ENCODE measurements around the gene CFLAR. TPM values are rescaled to one million over a fixed set of nuclear protein-coding genes. Genes with fewer than 3 reads are reported as not detected.

Gene CFLAR
- total RNA-seq, 1 experiment from 2014 or later: 21.5 TPM

DNA sequence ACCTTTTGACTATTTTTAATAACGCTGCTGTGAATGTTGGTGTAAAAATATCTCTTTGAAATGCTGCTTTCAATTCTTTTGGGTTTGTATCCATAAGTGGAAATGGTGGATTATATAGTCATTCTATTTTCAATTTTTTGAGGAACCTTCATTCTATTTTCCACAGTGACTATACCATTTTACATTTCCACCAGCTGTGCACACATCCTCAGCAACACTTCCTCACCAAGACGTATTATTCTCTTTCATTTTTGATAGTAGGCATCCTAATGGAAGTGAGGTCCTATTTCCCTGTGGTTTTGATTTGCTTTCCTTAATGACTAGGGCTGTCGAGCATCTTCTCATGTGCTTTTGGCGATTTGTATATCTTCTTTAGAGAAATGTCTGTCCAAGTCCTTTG is 81.8 kb downstream of the CFLAR start (continued):
- TF ChIP-seq, protein P1, sequence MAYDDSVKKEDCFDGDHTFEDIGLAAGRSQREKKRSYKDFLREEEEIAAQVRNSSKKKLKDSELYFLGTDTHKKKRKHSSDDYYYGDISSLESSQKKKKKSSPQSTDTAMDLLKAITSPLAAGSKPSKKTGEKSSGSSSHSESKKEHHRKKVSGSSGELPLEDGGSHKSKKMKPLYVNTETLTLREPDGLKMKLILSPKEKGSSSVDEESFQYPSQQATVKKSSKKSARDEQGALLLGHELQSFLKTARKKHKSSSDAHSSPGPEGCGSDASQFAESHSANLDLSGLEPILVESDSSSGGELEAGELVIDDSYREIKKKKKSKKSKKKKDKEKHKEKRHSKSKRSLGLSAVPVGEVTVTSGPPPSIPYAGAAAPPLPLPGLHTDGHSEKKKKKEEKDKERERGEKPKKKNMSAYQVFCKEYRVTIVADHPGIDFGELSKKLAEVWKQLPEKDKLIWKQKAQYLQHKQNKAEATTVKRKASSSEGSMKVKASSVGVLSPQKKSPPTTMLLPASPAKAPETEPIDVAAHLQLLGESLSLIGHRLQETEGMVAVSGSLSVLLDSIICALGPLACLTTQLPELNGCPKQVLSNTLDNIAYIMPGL (CRISPR knock-in tag; IDR thresholded peaks at IDR 0.05): no peak
- TF ChIP-seq, protein P2, sequence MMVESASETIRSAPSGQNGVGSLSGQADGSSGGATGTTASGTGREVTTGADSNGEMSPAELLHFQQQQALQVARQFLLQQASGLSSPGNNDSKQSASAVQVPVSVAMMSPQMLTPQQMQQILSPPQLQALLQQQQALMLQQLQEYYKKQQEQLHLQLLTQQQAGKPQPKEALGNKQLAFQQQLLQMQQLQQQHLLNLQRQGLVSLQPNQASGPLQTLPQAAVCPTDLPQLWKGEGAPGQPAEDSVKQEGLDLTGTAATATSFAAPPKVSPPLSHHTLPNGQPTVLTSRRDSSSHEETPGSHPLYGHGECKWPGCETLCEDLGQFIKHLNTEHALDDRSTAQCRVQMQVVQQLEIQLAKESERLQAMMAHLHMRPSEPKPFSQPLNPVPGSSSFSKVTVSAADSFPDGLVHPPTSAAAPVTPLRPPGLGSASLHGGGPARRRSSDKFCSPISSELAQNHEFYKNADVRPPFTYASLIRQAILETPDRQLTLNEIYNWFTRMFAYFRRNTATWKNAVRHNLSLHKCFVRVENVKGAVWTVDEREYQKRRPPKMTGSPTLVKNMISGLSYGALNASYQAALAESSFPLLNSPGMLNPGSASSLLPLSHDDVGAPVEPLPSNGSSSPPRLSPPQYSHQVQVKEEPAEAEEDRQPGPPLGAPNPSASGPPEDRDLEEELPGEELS (CRISPR knock-in tag; IDR thresholded peaks at IDR 0.05): no peak
- TF ChIP-seq, protein P3, sequence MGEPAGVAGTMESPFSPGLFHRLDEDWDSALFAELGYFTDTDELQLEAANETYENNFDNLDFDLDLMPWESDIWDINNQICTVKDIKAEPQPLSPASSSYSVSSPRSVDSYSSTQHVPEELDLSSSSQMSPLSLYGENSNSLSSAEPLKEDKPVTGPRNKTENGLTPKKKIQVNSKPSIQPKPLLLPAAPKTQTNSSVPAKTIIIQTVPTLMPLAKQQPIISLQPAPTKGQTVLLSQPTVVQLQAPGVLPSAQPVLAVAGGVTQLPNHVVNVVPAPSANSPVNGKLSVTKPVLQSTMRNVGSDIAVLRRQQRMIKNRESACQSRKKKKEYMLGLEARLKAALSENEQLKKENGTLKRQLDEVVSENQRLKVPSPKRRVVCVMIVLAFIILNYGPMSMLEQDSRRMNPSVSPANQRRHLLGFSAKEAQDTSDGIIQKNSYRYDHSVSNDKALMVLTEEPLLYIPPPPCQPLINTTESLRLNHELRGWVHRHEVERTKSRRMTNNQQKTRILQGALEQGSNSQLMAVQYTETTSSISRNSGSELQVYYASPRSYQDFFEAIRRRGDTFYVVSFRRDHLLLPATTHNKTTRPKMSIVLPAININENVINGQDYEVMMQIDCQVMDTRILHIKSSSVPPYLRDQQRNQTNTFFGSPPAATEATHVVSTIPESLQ (CRISPR knock-in tag; IDR thresholded peaks at IDR 0.05): no peak
- TF ChIP-seq, protein P4, sequence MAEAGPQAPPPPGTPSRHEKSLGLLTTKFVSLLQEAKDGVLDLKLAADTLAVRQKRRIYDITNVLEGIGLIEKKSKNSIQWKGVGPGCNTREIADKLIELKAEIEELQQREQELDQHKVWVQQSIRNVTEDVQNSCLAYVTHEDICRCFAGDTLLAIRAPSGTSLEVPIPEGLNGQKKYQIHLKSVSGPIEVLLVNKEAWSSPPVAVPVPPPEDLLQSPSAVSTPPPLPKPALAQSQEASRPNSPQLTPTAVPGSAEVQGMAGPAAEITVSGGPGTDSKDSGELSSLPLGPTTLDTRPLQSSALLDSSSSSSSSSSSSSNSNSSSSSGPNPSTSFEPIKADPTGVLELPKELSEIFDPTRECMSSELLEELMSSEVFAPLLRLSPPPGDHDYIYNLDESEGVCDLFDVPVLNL (CRISPR knock-in tag; IDR thresholded peaks at IDR 0.05; ENCODE audit: borderline replicate concordance, low read depth): no peak
- TF ChIP-seq CREM (CRISPR knock-in tag; IDR thresholded peaks at IDR 0.05) (no peak), EMX1 (CRISPR knock-in tag; IDR thresholded peaks at IDR 0.05) (no peak), ZNF416 (CRISPR knock-in tag; IDR thresholded peaks at IDR 0.05) (no peak)
- TF ChIP-seq, protein P5, sequence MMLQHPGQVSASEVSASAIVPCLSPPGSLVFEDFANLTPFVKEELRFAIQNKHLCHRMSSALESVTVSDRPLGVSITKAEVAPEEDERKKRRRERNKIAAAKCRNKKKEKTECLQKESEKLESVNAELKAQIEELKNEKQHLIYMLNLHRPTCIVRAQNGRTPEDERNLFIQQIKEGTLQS (CRISPR knock-in tag; conservative IDR thresholded peaks at IDR 0.05): no peak

DNA sequence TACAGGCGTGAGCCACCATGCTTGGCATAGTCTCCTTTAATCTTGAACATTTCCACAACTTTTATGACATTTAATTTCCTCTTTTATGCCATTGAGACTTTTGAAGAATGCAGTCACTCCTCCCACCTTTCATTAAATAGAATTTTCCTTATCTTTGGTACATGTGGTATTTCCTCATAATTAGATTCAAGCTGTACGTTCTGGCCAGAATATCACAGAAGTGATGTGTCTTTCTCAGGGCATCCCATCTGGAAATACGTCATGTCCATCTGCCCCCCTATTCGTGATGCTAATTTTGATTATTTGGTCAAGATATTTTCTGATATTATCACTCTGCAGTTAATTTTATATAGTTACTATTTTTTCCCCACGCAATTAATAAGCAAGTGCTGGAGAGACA is 83.9 kb downstream of the CFLAR start:
- ATAC-seq (no peak), DNase-seq (ENCODE audit: low spot score) (no peak)
- H3K27me3 Mint-ChIP-seq (ENCODE audit: low read depth): no peaks in the 10 kb centered on the region
- H3K36me3 Mint-ChIP-seq: no peaks in the 10 kb centered on the region
- TF ChIP-seq, protein P6, sequence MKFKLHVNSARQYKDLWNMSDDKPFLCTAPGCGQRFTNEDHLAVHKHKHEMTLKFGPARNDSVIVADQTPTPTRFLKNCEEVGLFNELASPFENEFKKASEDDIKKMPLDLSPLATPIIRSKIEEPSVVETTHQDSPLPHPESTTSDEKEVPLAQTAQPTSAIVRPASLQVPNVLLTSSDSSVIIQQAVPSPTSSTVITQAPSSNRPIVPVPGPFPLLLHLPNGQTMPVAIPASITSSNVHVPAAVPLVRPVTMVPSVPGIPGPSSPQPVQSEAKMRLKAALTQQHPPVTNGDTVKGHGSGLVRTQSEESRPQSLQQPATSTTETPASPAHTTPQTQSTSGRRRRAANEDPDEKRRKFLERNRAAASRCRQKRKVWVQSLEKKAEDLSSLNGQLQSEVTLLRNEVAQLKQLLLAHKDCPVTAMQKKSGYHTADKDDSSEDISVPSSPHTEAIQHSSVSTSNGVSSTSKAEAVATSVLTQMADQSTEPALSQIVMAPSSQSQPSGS (CRISPR knock-in tag; IDR thresholded peaks at IDR 0.05; ENCODE audit: borderline replicate concordance, low read depth): no peak
- TF ChIP-seq, protein P7, sequence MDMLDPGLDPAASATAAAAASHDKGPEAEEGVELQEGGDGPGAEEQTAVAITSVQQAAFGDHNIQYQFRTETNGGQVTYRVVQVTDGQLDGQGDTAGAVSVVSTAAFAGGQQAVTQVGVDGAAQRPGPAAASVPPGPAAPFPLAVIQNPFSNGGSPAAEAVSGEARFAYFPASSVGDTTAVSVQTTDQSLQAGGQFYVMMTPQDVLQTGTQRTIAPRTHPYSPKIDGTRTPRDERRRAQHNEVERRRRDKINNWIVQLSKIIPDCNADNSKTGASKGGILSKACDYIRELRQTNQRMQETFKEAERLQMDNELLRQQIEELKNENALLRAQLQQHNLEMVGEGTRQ (CRISPR knock-in tag; IDR thresholded peaks at IDR 0.05): no peak
- TF ChIP-seq, protein P8, sequence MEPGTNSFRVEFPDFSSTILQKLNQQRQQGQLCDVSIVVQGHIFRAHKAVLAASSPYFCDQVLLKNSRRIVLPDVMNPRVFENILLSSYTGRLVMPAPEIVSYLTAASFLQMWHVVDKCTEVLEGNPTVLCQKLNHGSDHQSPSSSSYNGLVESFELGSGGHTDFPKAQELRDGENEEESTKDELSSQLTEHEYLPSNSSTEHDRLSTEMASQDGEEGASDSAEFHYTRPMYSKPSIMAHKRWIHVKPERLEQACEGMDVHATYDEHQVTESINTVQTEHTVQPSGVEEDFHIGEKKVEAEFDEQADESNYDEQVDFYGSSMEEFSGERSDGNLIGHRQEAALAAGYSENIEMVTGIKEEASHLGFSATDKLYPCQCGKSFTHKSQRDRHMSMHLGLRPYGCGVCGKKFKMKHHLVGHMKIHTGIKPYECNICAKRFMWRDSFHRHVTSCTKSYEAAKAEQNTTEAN (CRISPR knock-in tag; IDR thresholded peaks at IDR 0.05): no peak
- TF ChIP-seq NFE2L1 (CRISPR knock-in tag; IDR thresholded peaks at IDR 0.05) (no peak), JAZF1 (CRISPR knock-in tag; IDR thresholded peaks at IDR 0.05) (no peak), KAT7 (CRISPR knock-in tag; IDR thresholded peaks at IDR 0.05; ENCODE audit: borderline replicate concordance) (no peak), SMAD3 (CRISPR knock-in tag; IDR thresholded peaks at IDR 0.05; ENCODE audit: borderline replicate concordance) (no peak)
- TF ChIP-seq, protein P9, sequence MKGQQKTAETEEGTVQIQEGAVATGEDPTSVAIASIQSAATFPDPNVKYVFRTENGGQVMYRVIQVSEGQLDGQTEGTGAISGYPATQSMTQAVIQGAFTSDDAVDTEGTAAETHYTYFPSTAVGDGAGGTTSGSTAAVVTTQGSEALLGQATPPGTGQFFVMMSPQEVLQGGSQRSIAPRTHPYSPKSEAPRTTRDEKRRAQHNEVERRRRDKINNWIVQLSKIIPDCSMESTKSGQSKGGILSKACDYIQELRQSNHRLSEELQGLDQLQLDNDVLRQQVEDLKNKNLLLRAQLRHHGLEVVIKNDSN (CRISPR knock-in tag; IDR thresholded peaks at IDR 0.05): no peak
- H3K9me3 Mint-ChIP-seq: no peaks in the 10 kb centered on the region
- ChIA-PET POLR2A (no interaction called here), CTCF (interaction anchor here (2.1 kb wide), 1 partner anchor 32 kb away, joined by 7 read pairs; no protein-coding TSS in a partner anchor)
- no peak overlapping the region for H3K4me3 Mint-ChIP-seq
- peaks cover 3% of the 10 kb centered on the region; the same call in 1 of the 2 replicates for H3K4me1 Mint-ChIP-seq
- no peak overlapping the region for H3K27ac Mint-ChIP-seq

Measured in WTC11 (cell line).